WTC11 (cell line): ENCODE data around the gene PRND. TPM values are rescaled to one million over a fixed set of nuclear protein-coding genes. Genes with fewer than 3 reads are reported as not detected.

ENCODE experiments used
- ATAC-seq: fragments of 200-7000 bp; cut with Tn5 transposase; 2 replicates; pipeline ENCODE4 v1.10.0; 2021; ENCODE audit warnings: mild to moderate bottlenecking, moderate library complexity
- CTCF ChIA-PET: fragments of 300-600 bp; sonication (Branson Sonifier 250); formaldehyde crosslinking; loops from one replicate; lab custom pipeline; 2021; ENCODE audit warnings: antibody characterized with exemption; lab: Charles Lee
- POLR2A ChIA-PET: fragments of 350-600 bp; sonication (Branson Sonifier 250); formaldehyde crosslinking; loops from one replicate; lab custom pipeline; 2021; ENCODE audit warnings: antibody characterized with exemption; lab: Charles Lee
- DNase-seq: peaks from one replicate; pipeline ENCODE4 v3.0.0; 2021; ENCODE audit warnings: low spot score
- H3K27ac Mint-ChIP-seq: 2 replicates; pipeline ENCODE4 v1.8.0; 2021; ENCODE audit warnings: mixed read lengths
- H3K27me3 Mint-ChIP-seq: 2 replicates; pipeline ENCODE4 v1.8.0; 2021; ENCODE audit warnings: low read depth, mild to moderate bottlenecking, moderate library complexity, mixed read lengths
- H3K36me3 Mint-ChIP-seq: 2 replicates; pipeline ENCODE4 v1.8.0; 2021; ENCODE audit warnings: mixed read lengths
- H3K4me1 Mint-ChIP-seq: 2 replicates; pipeline ENCODE4 v1.8.0; 2022; ENCODE audit warnings: mixed read lengths
- H3K4me3 Mint-ChIP-seq: 2 replicates; pipeline ENCODE4 v1.8.0; 2021; ENCODE audit warnings: mild to moderate bottlenecking, moderate library complexity, mixed read lengths
- H3K9me3 Mint-ChIP-seq: 2 replicates; pipeline ENCODE4 v1.8.0; 2021; ENCODE audit warnings: mixed read lengths
- ELF4 ChIP-seq: sonication (generic); formaldehyde crosslinking; IDR thresholded peaks from 2 replicates; pipeline ENCODE4 v1.8.1; 2022; ENCODE audit warnings: low read depth, mild to moderate bottlenecking, moderate library complexity, missing genetic modification reagents
- HMGA2 ChIP-seq: fragments of 250-450 bp; sonication (Bioruptor Pico); IDR thresholded peaks from 2 replicates; pipeline ENCODE4 v1.4.0; 2021; ENCODE audit warnings: mild to moderate bottlenecking, moderate library complexity
- OVOL2 ChIP-seq: fragments of 250-450 bp; sonication (Bioruptor Pico); IDR thresholded peaks from 2 replicates; pipeline ENCODE4 v1.9.0; 2021; ENCODE audit warnings: mild to moderate bottlenecking, borderline replicate concordance
- PRRX2 ChIP-seq: fragments of 250-450 bp; sonication (Bioruptor Pico); IDR thresholded peaks from 2 replicates; pipeline ENCODE4 v1.8.0; 2021; ENCODE audit warnings: mild to moderate bottlenecking
- RELA ChIP-seq: sonication (generic); formaldehyde crosslinking; IDR thresholded peaks from 2 replicates; pipeline ENCODE4 v1.8.1; 2022; ENCODE audit warnings: missing genetic modification reagents, mild to moderate bottlenecking, borderline replicate concordance
- ZNF263 ChIP-seq: sonication (generic); formaldehyde crosslinking; IDR thresholded peaks from 2 replicates; pipeline ENCODE4 v1.8.1; 2022; ENCODE audit warnings: low read depth, mild to moderate bottlenecking, moderate library complexity, missing genetic modification reagents
- ZNF423 ChIP-seq: fragments of 250-450 bp; sonication (Bioruptor Pico); IDR thresholded peaks from 2 replicates; pipeline ENCODE4 v2.1.2; 2022; ENCODE audit warnings: mild to moderate bottlenecking, moderate library complexity
- total RNA-seq: library from RNA; stranded (reverse); gene quantifications from 3 replicates; pipeline ENCODE4 v1.2.3, GENCODE V29; 2021
- TF ChIP-seq, protein P1 (sequence below): sonication (generic); formaldehyde crosslinking; IDR thresholded peaks from 2 replicates; pipeline ENCODE4 v1.8.0; 2022; ENCODE audit warnings: mild to moderate bottlenecking, missing genetic modification reagents
- TF ChIP-seq, protein P2 (sequence below): fragments of 250-450 bp; sonication (Bioruptor Pico); IDR thresholded peaks from 2 replicates; pipeline ENCODE4 v1.8.0; 2021; ENCODE audit warnings: mild to moderate bottlenecking
- TF ChIP-seq, protein P3 (sequence below): fragments of 200-600 bp; IDR thresholded peaks from 2 replicates; pipeline ENCODE4 v1.8.0; 2022; ENCODE audit warnings: antibody characterized with exemption
- TF ChIP-seq, protein P4 (sequence below): sonication (generic); formaldehyde crosslinking; IDR thresholded peaks from 2 replicates; pipeline ENCODE4 v1.8.0; 2023; ENCODE audit warnings: missing genetic modification reagents, mild to moderate bottlenecking, borderline replicate concordance
- TF ChIP-seq, protein P5 (sequence below): sonication (generic); formaldehyde crosslinking; IDR thresholded peaks from 2 replicates; pipeline ENCODE4 v1.8.0; 2022; ENCODE audit warnings: missing genetic modification reagents
- TF ChIP-seq, protein P6 (sequence below): sonication (generic); formaldehyde crosslinking; IDR thresholded peaks from 2 replicates; pipeline ENCODE4 v1.8.0; 2023; ENCODE audit warnings: mild to moderate bottlenecking, missing genetic modification reagents

PRND gene
- total RNA-seq, 1 experiment from 2014 or later, result 0.04 TPM

DNA sequence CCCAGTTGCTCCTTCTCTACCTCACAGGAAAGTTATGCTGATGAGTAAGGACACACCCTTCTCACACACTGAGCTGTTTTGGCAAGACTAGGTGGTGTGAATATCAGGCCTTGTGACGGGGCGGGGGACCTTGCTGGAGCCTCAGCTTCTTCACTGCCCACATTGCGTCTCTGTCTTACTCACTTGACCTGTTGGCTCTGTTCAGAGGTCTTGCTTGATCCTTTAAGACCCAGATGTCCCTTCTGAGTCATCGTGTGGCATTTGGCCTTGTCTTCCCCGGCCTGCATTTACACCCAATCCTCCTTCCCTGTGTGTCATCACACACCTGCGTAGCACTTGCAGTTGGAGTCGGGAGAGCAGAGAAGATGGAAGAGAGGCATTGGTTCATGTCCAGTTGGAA lies 8.3 kb upstream of the PRND start (continued):
- TF ChIP-seq, protein P1, sequence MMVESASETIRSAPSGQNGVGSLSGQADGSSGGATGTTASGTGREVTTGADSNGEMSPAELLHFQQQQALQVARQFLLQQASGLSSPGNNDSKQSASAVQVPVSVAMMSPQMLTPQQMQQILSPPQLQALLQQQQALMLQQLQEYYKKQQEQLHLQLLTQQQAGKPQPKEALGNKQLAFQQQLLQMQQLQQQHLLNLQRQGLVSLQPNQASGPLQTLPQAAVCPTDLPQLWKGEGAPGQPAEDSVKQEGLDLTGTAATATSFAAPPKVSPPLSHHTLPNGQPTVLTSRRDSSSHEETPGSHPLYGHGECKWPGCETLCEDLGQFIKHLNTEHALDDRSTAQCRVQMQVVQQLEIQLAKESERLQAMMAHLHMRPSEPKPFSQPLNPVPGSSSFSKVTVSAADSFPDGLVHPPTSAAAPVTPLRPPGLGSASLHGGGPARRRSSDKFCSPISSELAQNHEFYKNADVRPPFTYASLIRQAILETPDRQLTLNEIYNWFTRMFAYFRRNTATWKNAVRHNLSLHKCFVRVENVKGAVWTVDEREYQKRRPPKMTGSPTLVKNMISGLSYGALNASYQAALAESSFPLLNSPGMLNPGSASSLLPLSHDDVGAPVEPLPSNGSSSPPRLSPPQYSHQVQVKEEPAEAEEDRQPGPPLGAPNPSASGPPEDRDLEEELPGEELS (CRISPR knock-in tag), result no peak
- TF ChIP-seq, protein P2, sequence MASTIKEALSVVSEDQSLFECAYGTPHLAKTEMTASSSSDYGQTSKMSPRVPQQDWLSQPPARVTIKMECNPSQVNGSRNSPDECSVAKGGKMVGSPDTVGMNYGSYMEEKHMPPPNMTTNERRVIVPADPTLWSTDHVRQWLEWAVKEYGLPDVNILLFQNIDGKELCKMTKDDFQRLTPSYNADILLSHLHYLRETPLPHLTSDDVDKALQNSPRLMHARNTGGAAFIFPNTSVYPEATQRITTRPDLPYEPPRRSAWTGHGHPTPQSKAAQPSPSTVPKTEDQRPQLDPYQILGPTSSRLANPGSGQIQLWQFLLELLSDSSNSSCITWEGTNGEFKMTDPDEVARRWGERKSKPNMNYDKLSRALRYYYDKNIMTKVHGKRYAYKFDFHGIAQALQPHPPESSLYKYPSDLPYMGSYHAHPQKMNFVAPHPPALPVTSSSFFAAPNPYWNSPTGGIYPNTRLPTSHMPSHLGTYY (CRISPR knock-in tag), result no peak
- TF ChIP-seq PRRX2 (CRISPR knock-in tag) (no peak), RELA (no peak)
- TF ChIP-seq, all 79 proteins: peak for 0

DNA sequence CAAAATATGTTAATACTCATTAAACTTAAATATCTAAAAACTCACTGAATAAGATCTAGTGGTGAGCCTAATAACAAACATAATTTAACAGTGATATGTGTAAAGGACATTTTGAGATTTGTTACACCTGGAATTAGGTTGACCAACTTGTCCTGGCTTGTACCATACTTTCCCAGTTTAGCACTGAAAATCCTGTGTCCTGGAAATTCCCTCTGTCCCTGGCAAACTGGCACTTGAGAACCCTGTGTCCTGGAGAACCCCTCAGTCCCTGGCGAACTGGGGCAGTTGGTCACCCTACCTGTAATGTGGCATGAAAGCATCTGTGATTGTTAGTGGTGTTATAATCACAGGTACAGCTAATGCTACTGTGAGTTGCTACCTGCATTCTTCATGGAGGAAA lies 6.9 kb upstream of the PRND start:
- TF ChIP-seq ZNF423 (CRISPR knock-in tag), result no peak
- TF ChIP-seq ZNF263, result no peak
- no peak for TF ChIP-seq HMGA2 (CRISPR knock-in tag)
- TF ChIP-seq, protein P3, sequence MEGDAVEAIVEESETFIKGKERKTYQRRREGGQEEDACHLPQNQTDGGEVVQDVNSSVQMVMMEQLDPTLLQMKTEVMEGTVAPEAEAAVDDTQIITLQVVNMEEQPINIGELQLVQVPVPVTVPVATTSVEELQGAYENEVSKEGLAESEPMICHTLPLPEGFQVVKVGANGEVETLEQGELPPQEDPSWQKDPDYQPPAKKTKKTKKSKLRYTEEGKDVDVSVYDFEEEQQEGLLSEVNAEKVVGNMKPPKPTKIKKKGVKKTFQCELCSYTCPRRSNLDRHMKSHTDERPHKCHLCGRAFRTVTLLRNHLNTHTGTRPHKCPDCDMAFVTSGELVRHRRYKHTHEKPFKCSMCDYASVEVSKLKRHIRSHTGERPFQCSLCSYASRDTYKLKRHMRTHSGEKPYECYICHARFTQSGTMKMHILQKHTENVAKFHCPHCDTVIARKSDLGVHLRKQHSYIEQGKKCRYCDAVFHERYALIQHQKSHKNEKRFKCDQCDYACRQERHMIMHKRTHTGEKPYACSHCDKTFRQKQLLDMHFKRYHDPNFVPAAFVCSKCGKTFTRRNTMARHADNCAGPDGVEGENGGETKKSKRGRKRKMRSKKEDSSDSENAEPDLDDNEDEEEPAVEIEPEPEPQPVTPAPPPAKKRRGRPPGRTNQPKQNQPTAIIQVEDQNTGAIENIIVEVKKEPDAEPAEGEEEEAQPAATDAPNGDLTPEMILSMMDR, result no peak
- TF ChIP-seq, protein P4, sequence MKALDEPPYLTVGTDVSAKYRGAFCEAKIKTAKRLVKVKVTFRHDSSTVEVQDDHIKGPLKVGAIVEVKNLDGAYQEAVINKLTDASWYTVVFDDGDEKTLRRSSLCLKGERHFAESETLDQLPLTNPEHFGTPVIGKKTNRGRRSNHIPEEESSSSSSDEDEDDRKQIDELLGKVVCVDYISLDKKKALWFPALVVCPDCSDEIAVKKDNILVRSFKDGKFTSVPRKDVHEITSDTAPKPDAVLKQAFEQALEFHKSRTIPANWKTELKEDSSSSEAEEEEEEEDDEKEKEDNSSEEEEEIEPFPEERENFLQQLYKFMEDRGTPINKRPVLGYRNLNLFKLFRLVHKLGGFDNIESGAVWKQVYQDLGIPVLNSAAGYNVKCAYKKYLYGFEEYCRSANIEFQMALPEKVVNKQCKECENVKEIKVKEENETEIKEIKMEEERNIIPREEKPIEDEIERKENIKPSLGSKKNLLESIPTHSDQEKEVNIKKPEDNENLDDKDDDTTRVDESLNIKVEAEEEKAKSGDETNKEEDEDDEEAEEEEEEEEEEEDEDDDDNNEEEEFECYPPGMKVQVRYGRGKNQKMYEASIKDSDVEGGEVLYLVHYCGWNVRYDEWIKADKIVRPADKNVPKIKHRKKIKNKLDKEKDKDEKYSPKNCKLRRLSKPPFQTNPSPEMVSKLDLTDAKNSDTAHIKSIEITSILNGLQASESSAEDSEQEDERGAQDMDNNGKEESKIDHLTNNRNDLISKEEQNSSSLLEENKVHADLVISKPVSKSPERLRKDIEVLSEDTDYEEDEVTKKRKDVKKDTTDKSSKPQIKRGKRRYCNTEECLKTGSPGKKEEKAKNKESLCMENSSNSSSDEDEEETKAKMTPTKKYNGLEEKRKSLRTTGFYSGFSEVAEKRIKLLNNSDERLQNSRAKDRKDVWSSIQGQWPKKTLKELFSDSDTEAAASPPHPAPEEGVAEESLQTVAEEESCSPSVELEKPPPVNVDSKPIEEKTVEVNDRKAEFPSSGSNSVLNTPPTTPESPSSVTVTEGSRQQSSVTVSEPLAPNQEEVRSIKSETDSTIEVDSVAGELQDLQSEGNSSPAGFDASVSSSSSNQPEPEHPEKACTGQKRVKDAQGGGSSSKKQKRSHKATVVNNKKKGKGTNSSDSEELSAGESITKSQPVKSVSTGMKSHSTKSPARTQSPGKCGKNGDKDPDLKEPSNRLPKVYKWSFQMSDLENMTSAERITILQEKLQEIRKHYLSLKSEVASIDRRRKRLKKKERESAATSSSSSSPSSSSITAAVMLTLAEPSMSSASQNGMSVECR (CRISPR knock-in tag), result no peak
- TF ChIP-seq, protein P5, sequence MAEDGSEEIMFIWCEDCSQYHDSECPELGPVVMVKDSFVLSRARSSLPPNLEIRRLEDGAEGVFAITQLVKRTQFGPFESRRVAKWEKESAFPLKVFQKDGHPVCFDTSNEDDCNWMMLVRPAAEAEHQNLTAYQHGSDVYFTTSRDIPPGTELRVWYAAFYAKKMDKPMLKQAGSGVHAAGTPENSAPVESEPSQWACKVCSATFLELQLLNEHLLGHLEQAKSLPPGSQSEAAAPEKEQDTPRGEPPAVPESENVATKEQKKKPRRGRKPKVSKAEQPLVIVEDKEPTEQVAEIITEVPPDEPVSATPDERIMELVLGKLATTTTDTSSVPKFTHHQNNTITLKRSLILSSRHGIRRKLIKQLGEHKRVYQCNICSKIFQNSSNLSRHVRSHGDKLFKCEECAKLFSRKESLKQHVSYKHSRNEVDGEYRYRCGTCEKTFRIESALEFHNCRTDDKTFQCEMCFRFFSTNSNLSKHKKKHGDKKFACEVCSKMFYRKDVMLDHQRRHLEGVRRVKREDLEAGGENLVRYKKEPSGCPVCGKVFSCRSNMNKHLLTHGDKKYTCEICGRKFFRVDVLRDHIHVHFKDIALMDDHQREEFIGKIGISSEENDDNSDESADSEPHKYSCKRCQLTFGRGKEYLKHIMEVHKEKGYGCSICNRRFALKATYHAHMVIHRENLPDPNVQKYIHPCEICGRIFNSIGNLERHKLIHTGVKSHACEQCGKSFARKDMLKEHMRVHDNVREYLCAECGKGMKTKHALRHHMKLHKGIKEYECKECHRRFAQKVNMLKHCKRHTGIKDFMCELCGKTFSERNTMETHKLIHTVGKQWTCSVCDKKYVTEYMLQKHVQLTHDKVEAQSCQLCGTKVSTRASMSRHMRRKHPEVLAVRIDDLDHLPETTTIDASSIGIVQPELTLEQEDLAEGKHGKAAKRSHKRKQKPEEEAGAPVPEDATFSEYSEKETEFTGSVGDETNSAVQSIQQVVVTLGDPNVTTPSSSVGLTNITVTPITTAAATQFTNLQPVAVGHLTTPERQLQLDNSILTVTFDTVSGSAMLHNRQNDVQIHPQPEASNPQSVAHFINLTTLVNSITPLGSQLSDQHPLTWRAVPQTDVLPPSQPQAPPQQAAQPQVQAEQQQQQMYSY (CRISPR knock-in tag), result no peak
- TF ChIP-seq, protein P6, sequence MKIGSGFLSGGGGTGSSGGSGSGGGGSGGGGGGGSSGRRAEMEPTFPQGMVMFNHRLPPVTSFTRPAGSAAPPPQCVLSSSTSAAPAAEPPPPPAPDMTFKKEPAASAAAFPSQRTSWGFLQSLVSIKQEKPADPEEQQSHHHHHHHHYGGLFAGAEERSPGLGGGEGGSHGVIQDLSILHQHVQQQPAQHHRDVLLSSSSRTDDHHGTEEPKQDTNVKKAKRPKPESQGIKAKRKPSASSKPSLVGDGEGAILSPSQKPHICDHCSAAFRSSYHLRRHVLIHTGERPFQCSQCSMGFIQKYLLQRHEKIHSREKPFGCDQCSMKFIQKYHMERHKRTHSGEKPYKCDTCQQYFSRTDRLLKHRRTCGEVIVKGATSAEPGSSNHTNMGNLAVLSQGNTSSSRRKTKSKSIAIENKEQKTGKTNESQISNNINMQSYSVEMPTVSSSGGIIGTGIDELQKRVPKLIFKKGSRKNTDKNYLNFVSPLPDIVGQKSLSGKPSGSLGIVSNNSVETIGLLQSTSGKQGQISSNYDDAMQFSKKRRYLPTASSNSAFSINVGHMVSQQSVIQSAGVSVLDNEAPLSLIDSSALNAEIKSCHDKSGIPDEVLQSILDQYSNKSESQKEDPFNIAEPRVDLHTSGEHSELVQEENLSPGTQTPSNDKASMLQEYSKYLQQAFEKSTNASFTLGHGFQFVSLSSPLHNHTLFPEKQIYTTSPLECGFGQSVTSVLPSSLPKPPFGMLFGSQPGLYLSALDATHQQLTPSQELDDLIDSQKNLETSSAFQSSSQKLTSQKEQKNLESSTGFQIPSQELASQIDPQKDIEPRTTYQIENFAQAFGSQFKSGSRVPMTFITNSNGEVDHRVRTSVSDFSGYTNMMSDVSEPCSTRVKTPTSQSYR (CRISPR knock-in tag), result no peak
- no peak for TF ChIP-seq OVOL2 (CRISPR knock-in tag)
- no peak for TF ChIP-seq ELF4 (CRISPR knock-in tag)
- Mint-ChIP-seq H3K27ac (no peak overlapping the region), H3K27me3 (no peaks in the 10 kb centered on the region; the same call in 1 of the 2 replicates), H3K4me1 (peaks cover 14% of the 10 kb centered on the region), H3K36me3 (peaks cover 2% of the 10 kb centered on the region; the same call in 1 of the 2 replicates), H3K9me3 (peaks cover 14% of the 10 kb centered on the region), H3K4me3 (no peak overlapping the region)
- POLR2A ChIA-PET, result no interaction called here
- DNase-seq, result no peak
- ATAC-seq, result no peak
- CTCF ChIA-PET, result interaction anchor here (1.0 to 2.0 kb wide), 2 partner anchors 10 to 101 kb away, joined by 3 to 5 read pairs; no protein-coding TSS in a partner anchor
